Retinal pigment epithelial cell (primary cell): ENCODE measurements around the gene TAS2R39.
"Not testable (repeated sequence)": the region's sequence is repeated elsewhere in the genome, so short reads cannot be mapped to it uniquely, and the experiment has no call there.

ENCODE experiments used
- DNase-seq: peaks from one replicate; pipeline ENCODE4 v3.0.0-alpha.2; 2010; ENCODE audit warnings: low read depth
- H3K4me3 ChIP-seq: 2 replicates; pipeline ENCODE4 v1.5.1; 2011; ENCODE audit warnings: mild to moderate bottlenecking, low read length, control low read depth, moderate library complexity
- TF ChIP-seq, protein P1 (sequence below): conservative IDR thresholded peaks from 2 replicates; pipeline ENCODE4 v1.5.1; 2011; ENCODE audit warnings: low read depth, low read length, control low read depth, inconsistent platforms

Gene TAS2R39

GRCh38 chr7:143199040-143199439 lies 15.8 kb downstream of the TAS2R39 start:
- TF ChIP-seq, protein P1, sequence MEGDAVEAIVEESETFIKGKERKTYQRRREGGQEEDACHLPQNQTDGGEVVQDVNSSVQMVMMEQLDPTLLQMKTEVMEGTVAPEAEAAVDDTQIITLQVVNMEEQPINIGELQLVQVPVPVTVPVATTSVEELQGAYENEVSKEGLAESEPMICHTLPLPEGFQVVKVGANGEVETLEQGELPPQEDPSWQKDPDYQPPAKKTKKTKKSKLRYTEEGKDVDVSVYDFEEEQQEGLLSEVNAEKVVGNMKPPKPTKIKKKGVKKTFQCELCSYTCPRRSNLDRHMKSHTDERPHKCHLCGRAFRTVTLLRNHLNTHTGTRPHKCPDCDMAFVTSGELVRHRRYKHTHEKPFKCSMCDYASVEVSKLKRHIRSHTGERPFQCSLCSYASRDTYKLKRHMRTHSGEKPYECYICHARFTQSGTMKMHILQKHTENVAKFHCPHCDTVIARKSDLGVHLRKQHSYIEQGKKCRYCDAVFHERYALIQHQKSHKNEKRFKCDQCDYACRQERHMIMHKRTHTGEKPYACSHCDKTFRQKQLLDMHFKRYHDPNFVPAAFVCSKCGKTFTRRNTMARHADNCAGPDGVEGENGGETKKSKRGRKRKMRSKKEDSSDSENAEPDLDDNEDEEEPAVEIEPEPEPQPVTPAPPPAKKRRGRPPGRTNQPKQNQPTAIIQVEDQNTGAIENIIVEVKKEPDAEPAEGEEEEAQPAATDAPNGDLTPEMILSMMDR, result no peak
- DNase-seq, result no peak
- no peak overlapping the region for H3K4me3 ChIP-seq

DNA sequence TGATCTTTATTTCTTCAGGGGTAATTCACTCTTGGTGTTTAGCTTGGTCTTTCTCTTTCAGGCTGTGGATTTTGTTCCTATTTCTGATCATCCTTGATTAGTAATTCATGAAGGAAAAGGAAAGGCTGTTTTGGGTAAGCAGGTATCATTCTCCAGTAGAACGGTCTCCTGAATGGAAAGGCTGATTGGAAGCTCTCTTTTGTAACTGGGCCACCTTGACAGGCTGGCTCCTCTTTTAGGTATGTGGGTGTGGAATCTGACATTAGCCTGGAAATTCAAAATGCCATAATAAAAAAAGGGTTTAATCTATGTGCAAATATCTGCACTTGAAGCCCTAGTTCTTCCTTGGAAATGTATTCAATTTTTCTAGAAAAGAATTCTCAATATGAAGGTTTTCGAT lies 18.9 kb downstream of the TAS2R39 start:
- TF ChIP-seq, protein P1, result no peak
- DNase-seq, result no peak
- H3K4me3 ChIP-seq, result no peak overlapping the region

DNA sequence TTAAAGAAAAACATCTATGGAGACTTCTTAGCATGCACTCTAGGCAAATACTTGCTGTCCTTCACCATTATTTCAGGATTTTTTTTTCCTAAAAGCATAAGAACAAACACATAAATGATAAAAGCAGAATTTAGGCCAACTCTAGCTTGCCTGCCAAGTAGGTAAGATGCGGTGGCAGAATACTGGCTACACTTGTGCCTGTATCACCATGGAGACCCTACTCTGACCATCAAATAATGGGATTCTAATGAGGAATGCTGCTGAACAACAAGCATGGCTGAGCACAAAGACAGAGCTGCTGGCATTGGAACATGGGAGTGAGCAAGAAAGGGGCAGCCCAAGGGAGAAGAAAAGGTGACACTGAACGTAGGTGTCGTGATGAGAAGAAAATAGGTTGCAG lies 20.2 kb downstream of the TAS2R39 start:
- TF ChIP-seq, protein P1, result no peak
- no peak overlapping the region for H3K4me3 ChIP-seq
- DNase-seq, result no peak

GRCh38 chr7:143205560-143206293 lies 22.5 kb downstream of the TAS2R39 start:
- DNase-seq, result no peak
- no peak overlapping the region for H3K4me3 ChIP-seq
- TF ChIP-seq, protein P1, result no peak

DNA sequence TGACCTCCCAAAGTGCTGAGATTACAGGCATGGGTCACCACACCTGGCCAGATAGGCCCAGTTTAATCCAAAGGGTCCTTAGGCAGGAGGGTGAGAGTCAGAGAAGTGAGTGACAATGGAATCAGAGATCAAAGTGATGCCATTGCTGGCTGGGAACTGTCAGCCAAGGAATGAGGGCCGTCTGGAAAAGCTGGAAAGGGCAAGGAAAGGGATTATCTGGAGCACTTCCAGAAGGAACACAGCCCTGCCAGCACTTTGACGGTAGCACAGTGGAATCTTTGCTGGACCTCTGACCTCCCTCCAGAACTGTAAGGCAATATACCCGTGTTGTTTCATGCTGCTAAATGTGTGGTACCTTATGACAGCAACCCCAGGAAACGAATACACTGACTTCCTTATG lies 27.3 kb downstream of the TAS2R39 start:
- TF ChIP-seq, protein P1, result no peak
- no peak overlapping the region for H3K4me3 ChIP-seq
- no peak for DNase-seq

DNA sequence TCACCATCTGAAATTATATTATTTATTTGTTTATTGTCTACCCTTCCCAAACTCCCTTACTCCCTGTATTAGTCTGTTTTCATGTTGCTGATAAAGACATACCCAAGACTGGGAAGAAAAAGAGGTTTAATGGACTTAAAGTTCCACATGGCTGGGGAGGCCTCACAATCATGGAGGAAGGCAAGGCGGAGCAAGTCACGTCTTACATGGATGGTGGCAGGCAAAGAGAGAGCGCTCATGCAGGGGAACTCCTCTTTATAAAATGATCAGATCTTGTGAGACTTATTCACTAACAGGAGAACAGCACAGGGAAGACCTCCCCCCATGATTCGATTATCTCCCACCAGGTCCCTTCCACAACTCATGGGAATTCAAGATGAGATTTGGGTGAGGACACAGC lies 30.3 kb downstream of the TAS2R39 start:
- DNase-seq, H3K4me3 ChIP-seq: not testable (repeated sequence)

DNA sequence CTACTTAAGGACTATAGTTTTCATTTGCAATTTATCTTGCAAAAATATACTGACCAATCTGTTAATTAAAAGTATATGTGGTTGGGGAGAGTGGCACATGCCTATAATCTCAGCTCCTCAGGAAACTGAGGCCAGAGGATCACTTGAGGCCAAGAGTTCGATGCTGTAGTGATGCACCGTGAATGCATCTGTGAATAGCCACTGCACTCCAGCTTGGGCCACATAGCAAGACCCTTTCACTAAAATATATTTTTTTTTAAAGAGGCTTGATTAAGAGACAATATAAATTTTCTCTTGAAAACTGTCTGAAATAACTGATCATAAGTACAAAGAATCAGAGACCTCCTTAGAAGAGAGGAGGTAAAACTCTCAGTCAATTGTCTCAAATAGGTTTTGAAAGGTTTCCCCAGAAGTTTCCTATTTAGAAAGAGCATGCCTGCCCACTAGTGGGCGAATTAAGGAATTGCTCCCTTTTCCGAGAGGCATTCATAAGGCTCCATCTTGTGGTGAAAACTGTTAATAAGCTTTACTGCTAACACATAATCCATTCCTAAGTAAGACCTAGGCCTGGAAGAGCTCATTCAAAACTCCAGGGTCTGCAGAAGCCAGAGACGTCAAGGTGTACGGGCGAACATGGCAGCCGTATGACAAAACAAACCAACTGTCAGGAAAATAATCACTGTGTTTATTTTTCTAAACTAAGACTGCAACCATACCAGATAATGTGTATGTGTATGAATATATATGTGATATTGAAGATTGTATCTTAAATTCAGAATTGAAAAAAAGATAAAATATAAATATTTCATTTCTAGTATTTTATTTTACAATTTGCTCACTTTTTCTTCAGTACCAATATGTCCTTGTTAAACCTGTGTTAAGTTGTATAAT lies 31.8 kb downstream of the TAS2R39 start:
- H3K4me3 ChIP-seq, result no peak overlapping the region
- TF ChIP-seq, protein P1, result peak; percentile 100
- DNase-seq, result peak; percentile 34
